GM19240 (cell line): Measurements from ENCODE around the gene CD247.

Experiments used
- DNase-seq: peaks from one replicate; pipeline ENCODE4 v3.0.0; 2011; ENCODE audit warnings: low spot score; ENCODE audit not compliant: insufficient read length

CD247 gene

DNA sequence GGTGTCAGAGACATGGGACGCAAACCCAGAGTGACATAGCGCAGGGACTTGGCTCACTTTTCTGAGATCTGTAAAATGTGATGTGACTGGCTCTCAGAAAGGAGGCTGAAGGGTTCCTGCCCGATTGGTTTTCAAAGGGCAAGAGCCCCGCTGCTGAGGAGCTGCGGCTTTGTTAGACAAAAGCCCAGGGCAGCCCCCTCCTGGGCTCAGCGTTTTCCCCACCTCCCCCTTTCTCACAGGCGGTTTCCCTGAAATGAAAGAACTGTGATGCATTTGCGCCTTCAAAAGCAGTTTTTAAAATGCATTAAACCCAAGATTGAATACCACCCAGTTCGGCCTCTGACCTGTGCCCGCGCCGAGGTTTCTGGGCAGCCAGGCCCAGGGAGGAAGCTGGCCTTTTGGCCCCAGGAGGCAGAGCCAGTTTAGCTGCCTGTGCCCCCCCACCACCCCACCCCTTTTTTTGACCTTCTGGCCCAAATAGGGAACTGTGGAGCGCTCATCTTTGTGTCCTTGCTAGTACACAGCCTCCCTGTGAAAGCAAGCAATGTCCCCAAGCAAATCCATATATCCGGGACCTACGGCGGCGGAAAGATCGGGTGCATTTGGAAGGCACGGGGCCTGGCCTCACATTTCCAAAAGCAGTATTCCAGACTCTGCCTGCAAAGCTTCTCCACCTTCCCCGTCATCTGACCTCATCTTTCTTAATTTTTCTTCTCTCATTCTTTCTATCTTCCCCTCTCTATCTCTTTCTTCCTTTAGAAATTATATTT, 28.6 kb downstream of the CD247 start:
- DNase-seq = no peak

DNA sequence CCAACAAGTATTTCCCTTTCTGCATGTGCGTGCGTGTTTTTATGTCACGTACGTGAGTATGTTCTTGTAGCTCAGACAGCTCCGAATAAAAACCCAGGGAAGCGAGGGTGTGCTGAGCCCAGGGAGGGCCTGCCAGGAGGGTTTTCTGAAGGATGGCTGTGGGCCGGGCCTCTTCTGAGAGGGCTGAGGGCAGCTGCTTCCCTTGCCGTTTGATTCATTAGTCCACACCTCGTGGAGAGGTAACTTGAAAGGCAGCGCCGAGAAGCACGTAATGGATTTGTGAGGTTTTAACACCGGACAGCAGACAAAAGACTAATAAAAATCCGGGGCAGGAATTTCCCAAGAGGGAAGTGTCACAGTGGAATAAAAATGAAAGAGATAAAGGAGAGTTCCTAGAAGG, 29.5 kb downstream of the CD247 start:
- no peak for DNase-seq

GRCh38 chr1:167487614-167488013, 30.7 kb downstream of the CD247 start:
- no peak for DNase-seq

GRCh38 chr1:167486090-167486824, 32.1 kb downstream of the CD247 start:
- no peak for DNase-seq

- DNase-seq = no peak
Measured at GRCh38 chr1:167484726-167485502, 33.4 kb downstream of the CD247 start.

DNA sequence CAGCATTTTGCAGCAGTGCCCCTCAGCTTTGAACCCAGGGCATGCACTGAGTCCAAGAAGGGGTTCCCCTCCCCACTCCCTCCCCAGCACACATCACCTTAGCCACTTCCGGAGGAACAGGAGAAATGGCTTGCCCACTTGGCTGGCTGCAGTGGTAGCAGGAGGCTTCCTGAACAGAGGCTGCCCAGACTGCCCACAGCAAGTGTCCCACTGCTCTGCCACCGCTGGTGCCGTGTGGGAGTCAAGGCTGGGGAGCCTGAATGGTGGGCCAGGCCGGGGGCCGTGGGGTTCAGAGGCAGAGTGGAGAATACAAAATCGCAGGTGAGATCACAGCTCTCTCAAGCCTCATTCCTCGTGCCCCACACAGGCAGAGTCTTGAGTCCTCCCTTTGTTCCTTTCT, 34.5 kb downstream of the CD247 start:
- no peak for DNase-seq

GRCh38 chr1:167482184-167482583, 36.1 kb downstream of the CD247 start:
- no peak for DNase-seq

GRCh38 chr1:167479331-167479979, 38.9 kb downstream of the CD247 start:
- no peak for DNase-seq

GRCh38 chr1:167477986-167478385, 40.3 kb downstream of the CD247 start:
- no peak for DNase-seq

DNA sequence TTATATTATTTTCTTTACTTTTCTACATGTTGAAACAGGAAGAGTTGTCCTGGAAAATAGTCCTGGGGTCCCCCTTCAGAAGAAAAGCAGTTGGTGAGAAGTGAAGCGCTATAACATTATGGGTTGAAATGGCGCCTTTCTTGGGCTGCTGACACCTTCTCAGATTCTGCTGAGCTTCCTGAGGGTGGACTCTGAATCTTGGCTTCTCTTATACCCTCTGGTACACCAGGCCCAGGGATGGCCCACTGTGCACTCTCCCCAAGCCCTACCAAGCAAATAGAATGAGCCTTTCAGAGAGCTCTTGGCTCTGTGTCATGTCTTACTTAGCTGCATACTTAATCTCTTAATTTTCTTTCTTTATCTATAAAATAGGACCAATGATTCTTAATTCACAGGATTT, 42.3 kb downstream of the CD247 start:
- DNase-seq = no peak

DNA sequence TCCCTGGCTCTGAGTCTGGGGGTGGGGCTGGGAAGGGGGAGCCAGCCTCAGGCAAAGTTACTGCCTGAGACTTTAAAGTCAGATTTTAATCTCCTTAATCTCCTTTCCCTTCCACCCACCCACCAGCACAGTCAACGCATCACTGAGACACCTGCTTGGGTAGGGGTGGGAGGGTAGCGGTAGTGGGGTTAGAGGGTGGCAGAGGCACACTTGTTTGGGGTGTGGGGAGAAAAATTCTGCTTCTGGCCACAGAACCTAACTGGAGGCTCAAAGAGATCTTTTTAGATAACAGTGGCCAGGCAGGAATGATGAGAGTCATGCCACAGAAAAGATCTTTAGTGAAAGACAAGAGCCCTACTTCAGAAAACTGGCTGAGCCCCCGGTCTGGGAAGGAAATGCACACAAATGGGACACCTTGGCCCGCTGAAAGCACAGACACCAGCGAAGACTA, 44.1 kb downstream of the CD247 start:
- no peak for DNase-seq

DNA sequence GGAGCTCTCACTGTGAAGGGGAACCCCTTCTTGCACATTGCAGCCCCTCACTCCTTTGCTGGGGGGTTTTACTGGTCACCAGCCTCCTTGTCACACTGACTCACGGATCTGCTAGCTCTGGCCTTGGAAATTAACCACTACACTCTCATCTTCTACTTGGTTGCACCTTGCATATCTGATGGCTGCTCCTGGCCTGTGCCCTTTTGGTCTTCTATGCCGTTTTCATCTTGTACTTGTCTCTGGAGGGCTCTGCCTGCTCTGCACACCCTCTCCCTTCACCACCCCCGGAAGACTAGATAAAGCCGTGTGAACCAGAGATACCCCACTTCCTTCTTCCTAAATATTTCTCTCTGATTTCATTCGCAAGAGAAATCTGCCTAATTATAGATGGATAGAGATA, 44.6 kb downstream of the CD247 start:
- no peak for DNase-seq

- no peak for DNase-seq
Measured at GRCh38 chr1:167472752-167473521, 45.4 kb downstream of the CD247 start.

DNA sequence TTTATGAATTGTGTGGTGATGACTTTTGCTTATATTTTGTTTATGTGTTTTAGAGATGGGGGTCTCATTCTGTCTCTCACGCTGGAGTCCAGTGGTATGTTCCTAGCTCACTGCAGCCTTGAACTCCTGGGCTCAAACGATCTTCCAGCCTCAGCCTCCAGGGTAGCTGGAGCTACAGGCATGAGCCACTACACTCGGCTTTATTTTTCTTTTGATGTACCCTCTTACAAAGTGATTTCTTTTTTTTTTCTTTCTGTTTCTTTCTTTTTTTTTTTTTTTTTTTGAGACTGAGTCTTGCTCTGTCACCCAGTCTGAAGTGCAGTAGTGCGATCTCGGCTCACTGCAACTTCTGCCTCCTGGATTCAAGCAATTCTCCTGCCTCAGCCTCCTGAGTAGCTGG, 46.8 kb downstream of the CD247 start:
- no peak for DNase-seq

DNA sequence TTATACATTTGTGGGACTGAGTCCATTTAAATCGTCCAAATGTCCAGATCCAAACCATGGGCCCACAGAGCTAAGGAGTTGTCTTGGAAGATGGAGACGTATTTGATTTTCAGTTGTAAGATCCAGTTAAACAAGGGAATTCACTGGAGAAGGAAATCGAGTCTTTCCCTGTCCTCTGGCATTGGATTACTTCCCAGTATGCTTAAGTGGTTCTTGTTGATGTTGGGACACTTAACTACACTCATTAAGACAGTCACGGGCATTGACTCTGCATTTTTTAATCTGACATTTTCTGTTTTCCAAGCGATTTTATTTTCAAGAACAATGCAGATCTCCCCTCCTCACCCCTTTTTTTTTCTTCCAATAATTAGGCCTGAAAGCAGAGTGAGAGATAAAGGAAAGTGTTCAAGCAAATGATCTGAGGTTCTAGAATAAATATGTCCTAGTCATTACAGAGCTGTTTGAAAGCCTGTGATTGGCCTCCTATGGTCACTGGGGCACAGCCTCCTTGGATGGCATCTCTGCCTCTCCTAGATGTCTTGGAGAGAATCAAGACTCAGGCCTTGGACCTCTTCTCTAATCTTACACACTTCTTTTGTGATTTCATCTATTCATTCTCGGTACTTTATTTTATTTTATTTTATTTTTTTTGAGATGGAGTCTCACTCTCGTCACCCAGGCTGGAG, 48.9 kb downstream of the CD247 start:
- DNase-seq = no peak

- no peak for DNase-seq
Measured at GRCh38 chr1:167467752-167468151, 50.6 kb downstream of the CD247 start.

DNA sequence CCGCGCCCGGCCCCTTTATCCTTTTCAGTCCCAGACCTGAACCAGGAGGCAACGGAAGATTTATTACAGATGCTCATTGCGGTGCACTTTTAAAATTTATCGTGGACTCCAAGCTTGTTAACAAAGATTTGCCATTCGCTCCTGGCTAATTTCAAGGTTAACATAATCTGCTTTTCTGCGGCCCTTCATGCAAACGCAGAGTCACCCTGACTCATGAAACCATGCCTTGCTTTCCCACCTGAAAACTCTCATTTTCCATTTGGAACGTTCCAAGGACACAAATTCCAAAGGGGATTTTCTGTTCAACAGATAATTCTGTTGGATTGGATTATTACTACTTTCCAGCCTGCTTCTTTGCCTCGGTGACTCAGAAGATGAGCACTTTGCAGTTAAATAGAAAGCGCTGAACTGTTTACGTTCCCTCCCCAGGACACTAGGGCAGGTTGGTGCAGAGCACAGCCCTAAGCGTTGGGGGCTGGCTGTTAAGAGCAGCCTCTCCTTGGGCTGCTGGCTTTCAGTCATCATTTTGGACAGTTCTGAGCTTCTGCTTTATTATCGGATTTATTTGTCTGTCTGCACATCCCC, 51.1 kb downstream of the CD247 start:
- no peak for DNase-seq

GRCh38 chr1:167465743-167466142, 52.6 kb downstream of the CD247 start:
- DNase-seq = no peak

DNA sequence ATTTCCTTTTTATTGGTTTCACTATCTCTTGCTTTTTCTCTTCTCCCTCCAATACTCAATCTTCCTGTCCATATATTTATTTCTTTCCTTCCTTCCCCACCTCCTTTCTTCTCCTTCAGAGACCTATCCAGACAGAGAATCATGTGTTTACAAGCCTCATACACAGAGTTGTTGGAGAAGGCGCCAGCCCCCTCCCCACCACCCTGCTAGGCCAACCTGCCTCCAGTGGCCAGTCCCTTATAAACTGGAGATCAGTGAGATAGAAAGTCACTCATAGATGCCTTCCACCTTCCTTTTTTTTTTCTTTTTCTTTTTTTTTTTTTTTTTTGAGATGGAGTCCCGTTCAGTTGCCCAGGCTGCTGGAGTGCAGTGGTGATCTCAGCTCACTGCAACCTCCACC, 53.3 kb downstream of the CD247 start:
- no peak for DNase-seq
